NCI-H446 treated with DMSO at 0.1 percent for 48 hours (cell line): ENCODE measurements around the gene SAMD3.
"Not testable (repeated sequence)": the region's sequence is repeated elsewhere in the genome, so short reads cannot be mapped to it uniquely, and the experiment has no call there.

Experiments used
- DNase-seq: peaks from one replicate; lab custom pipeline; 2025; lab: John Stamatoyannopoulos, UW

SAMD3 gene

DNA sequence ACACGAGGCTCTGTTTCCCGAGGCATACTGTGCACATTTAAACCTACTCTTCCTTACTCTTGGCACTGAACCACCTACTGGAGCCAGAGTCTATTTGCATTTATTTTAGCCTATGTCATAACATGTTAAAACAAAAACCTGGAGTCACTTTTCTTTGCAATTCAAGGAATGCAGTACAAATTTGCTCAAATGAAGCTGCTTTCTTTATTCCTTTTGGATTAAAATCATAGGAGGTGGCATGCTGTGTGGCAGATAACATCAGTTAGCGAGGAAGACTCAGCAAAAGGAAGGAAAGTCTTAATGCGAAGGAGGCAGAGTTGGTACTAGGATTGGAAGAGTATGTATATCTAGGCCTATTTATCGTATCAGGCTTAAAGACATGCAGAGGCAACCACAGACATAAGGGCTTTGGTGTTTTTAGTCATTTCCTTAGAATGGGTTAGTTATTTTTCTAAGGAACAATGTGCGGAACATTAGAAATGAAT lies 92.9 kb downstream of the SAMD3 start:
- DNase-seq: no peak

DNA sequence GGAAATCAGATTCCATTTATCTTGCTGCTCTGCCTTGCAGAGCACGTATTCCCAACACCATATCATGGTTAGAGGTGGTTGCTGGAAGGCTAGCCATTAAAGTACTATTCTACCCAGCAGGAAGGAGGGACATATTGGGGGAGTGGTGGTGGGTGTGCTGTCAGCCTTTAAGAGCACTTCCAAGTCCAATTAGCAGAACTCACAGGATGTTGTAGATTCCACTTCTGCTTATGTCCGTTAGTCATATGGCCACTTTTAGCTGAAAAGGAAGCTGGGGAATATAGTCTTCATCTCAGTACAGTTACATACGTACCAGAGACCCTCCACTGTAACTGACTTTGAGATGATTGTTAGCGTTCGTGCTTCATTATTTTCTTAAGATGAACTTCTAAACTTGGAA lies 94.4 kb downstream of the SAMD3 start:
- no peak for DNase-seq

DNA sequence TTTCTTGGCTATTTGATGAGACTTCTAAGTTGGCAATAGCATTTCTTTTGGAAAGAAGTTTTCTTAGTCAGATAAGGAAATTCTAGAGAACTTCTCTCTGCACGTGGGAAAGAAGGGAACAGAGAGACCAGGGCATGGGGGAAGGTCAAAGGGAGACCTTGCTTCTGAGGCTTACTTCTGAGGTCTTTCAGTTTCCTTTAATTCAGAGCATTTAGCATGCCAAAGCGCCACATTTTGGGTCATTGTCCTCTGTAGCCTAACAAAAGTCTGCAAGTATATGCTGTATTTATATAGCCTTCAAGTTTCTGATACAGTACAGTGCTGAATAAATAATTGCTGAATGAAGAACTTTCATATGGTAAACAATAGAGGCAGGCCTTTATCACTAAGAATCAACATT lies 95.6 kb downstream of the SAMD3 start:
- no peak for DNase-seq

DNA sequence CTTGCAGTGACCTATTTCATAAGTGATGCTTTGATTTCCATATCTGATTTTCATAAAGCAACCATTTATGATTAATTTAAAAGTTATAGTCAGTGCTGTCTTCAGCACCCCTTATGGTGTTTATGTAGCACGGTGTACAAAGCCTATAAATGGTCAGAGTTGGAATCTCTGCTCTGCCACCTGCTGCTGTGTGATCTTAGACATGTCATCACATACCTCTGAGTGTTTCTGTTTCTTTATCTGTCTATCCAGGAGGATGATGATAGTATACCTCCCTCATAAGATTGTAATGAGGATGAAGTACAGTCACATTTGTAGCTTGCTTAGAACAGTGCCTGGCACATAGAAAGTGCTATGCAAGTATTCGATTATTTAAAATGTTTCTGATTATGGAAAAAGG lies 100.5 kb downstream of the SAMD3 start:
- no peak for DNase-seq

DNA sequence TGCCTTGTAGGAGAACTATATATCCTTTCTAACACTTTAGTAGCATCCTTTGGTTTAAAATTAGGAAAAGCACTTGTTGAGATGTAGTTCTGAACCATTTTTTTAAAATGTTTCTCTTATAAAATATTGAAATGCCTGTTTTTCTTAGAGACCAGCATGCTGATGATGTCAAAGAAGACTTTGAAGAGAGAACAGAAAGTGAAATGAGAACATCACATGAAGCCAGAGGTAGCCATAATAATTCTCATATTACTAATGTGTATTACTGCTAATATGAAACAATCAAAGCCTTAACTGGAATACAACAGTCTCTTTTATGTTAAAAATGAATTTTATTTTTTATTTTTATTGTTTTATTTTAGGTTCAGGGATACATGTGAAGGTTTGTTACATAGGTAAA lies 102.0 kb downstream of the SAMD3 start:
- no peak for DNase-seq

DNA sequence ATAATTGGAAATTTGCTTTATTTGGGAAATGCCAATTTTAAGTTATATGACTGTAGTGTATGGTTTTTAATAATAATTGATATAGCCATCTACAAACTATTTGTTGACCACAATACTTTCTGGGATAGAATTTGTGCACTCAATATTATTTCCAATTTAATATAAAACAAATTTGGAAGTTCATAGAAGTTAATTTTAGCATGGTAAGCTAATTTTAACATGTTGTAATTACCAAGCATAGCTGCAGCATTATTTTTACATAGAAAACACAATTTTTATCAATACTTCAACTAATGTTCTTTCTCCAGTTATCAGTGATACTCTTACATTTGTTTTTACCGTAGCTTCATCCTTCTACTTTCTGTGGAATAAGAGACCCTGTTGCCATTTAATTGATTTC lies 103.5 kb downstream of the SAMD3 start:
- DNase-seq: no peak

DNA sequence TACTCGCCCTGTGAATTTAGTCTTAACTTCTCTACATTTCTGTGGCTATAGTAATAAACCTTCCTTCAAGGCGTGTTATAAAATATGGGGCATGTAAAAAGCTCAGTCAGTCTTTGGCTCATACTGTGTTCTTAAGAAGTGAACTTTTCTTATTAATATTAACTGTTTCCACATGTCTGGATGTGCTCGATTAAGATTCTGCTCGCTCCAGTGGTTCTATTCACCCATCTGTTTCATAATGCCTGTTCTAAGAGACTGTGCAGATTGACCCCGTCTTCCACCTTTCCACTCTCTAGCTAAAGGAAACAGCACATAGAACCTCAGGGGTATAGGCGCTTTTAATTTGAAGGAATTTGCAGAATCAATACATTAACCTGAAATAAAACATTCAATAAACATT lies 104.5 kb downstream of the SAMD3 start:
- no peak for DNase-seq

DNA sequence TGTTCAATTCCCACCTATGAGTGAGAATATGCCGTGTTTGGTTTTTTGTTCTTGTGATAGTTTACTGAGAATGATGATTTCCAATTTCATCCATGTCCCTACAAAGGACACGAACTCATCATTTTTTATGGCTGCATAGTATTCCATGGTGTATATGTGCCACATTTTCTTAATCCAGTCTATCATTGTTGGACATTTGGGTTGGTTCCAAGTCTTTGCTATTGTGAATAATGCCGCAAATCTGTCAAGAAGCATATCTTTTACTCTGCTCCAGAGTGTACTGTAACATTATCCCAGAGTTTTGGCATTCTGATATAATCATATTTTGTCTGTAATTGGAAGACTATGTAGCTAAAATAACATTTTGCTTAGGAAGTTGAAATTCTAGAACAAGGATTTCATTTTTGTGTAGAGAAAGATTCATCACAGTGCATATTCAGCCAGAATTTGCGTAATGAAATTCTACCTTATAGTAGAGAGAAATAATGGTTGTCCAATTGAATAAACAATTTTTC lies 105.5 kb downstream of the SAMD3 start:
- DNase-seq: not testable (repeated sequence)

DNA sequence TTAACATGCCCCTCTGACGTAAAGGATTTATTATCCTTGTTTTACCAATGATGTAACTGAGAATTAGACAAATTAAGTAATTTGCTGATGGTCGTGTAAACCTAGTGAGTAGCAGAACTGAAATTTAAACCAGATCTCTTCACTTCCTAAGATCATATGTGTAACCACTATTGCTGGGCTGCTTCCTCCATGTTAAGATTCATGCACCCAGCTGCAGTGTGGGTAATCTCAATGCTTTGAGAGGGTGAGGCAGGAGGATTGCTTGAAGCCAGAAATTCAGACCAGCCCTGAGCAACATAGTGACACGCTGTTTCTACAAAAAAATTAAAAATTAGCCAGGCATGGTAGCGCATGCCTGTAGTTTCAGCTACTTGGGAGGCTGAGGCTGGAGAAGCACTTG lies 106.5 kb downstream of the SAMD3 start:
- DNase-seq: no peak

DNA sequence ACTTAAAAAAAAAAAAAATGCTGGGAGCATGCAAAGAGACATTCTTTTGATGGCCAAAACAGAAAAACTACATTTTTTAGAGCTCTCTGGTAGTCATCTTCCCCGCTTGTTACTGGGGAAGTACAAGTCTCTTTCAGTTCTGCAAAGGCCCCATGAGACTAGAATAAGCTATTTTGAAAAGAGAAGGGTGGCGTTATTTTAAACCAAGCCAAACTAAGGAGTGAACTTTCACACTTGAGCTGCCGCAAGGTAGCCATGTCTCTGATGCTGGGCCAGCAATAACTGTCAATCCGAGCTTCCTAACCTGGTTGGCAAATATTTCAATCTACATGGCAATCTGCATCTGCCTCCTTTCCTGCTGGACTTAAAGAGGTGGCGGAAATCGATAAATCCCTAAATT lies 107.7 kb downstream of the SAMD3 start:
- DNase-seq: no peak

DNA sequence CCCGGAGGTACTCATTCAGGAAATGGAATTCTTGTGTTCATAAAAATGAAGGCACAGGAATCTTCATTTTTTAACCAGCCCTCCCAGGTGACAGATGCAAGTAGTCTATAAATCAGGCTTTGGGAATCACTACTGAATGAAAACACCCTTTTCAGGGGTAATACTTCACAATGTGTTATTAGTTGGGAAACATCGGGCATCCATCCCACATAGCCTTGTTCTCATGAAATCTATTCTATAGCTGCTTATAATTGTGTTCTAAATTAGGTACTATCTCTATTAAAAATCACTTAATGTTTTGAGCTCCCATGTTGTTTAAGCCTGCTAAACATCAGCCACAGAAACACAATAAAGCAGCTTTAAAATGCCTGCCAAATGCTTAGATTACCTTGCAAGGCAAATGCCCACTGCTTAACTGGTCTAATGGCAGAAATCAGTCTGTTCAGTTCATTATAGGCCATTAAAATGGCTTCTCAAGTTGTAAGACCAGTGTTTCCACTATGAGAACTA lies 109.5 kb downstream of the SAMD3 start:
- no peak for DNase-seq

DNA sequence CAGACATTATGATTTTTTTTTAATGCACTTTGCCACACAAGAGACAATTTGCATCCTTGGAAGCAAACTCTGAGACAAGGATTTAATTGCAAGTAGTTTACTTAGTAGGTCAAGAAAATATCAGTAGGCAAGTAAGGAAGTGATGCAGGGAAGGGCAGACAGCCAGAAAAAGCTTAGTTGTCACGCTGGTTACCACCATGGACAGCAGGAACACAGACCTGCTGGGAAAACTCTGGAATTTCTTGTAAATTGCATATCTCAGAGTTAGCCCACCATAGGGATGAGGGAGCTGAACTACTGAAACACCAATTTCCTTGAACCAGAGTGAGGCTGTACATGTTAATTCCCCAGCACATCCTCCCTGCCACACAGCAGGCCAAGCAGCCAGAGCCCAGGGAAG lies 111.7 kb downstream of the SAMD3 start:
- no peak for DNase-seq

DNA sequence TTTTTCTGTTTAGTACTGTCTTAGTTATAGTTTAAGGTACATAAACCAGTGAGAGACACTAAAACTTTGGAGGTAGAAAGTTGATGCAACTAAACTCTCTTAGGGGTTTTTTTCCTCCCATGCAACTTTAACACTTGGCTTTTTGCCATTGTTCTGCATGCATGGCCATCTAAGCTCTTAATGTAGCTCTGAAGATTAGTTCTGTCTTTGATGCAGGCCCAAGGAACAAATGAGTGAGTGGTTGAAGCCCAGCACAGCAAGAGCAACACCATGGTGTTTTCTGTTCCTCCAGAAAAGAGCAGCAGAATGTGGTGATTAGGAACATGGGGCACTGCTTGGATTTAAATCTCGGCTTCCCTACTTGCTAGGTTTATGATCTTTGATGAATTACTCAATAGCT lies 115.0 kb downstream of the SAMD3 start:
- no peak for DNase-seq

DNA sequence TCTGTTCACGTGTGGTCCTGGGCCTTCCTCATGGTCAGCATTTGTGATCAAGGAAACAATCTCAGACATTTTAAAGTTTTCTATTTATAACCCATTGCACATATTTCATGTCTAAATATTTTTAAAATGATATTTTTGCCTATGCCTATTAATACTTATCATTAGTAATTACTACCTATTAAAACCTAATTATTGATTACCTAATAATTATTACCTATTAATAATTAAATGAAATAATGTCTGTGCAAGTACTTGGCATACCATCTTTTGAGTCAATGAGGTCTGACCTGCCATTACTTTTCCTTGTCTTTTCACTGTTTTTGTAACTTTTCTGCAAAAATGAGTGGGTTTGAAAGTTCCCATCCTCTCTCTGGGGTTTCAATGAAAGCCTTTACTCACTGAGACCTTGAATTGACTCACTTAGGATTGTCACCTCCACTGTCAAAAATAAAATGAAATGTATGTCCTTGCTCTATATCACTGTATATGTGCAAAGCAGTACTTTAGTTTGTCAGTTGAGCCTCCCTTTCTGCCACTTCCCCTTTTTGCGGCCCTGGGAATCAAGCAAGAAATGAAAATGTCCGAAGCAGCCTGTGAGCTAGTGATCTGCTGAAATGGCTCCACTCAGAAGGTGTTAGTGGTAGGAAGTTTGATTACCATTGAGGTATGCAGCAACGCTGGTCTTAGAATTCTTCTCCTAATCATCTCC lies 116.6 kb downstream of the SAMD3 start:
- DNase-seq: no peak

DNA sequence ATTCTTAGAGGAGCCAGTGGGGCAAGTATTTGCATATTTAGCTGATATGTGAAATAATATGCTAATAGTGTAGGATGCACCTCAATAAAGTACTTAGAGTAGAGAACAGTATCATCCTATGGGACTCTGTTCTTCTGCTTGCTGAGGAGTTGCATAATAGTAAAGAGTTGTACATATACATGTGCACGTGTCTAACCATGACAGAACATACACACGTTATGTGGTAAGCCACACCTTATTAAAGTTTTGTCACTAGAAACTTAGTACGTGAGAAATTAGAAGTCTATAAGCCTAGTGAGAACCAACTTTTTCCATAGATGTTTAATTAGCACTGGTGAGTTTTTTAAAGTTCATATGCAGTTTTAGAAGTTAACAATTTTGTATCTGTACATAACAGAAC lies 123.6 kb downstream of the SAMD3 start:
- DNase-seq: no peak

DNA sequence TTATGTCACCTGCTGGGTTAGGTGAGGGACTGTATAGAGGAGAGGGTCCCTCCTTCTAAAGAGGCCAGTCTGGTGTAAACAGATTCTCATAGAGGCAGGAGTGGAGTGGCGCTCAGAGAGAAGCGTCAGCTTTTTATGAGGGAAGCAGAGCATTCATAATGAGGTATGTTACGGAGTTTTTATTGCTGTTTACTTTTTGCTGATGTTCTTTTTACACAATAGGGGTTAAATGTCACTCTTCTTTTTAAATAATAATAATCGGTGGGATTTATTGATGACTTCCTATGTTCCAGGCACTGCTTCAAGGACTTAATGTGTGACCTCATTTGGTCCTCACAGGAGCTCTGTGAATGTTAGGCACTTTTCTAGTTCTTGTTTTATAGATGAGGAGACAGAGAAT lies 124.4 kb downstream of the SAMD3 start:
- no peak for DNase-seq
